HFFc6 (cell line): ENCODE data around the gene MLPH. TPM values are rescaled to one million over a fixed set of nuclear protein-coding genes. Genes with fewer than 3 reads are reported as not detected.

Experiments
- DNase-seq: peaks from one replicate; pipeline ENCODE4 v3.0.0-alpha.2; 2018
- H3K27ac Mint-ChIP-seq: 2 replicates; pipeline ENCODE4 v1.8.0; 2020; ENCODE audit warnings: mild to moderate bottlenecking, mixed read lengths
- H3K27me3 Mint-ChIP-seq: 2 replicates; pipeline ENCODE4 v1.8.0; 2021; ENCODE audit warnings: mild to moderate bottlenecking, moderate library complexity, mixed read lengths; ENCODE audit not compliant: insufficient read depth
- H3K36me3 Mint-ChIP-seq: 2 replicates; pipeline ENCODE4 v1.8.0; 2021; ENCODE audit warnings: low read depth, mixed read lengths
- H3K4me1 Mint-ChIP-seq: 2 replicates; pipeline ENCODE4 v1.8.0; 2020; ENCODE audit warnings: low read depth, mixed read lengths
- H3K4me3 Mint-ChIP-seq: 2 replicates; pipeline ENCODE4 v1.8.0; 2020; ENCODE audit warnings: mild to moderate bottlenecking, moderate library complexity, mixed read lengths
- H3K9me3 Mint-ChIP-seq: 2 replicates; pipeline ENCODE4 v1.8.0; 2020; ENCODE audit warnings: mild to moderate bottlenecking, mixed read lengths
- CTCF ChIP-seq: fragments of 200-600 bp; sonication (generic); IDR thresholded peaks from 2 replicates; pipeline ENCODE4 v1.5.0; 2021; ENCODE audit warnings: antibody characterized with exemption, mild to moderate bottlenecking
- total RNA-seq, 6 experiments: library from RNA; stranded (reverse); fragmentation: NEBNext Ultra II Directional; extraction: Animal tissue kit (Norgen Biotek cat#: 25700); gene quantifications; 2 replicates in 1 of 6; 3 replicates in 5 of 6; pipeline ENCODE4 v1.2.3, GENCODE V29; 2021

MLPH gene
- total RNA-seq, 6 experiments from 2014 or later = 32.0 to 44.1 (median 41.0) TPM

- Mint-ChIP-seq H3K27ac (peak overlapping the region; percentile 41), H3K4me3 (no peak overlapping the region; the same call in none of the 2 replicates), H3K27me3 (no peaks in the 10 kb centered on the region; the same call in 1 of the 2 replicates), H3K4me1 (peaks cover 49% of the 10 kb centered on the region), H3K9me3 (peaks cover 36% of the 10 kb centered on the region), H3K36me3 (peaks cover 57% of the 10 kb centered on the region)
- DNase-seq = peak; percentile 45
- no peak for TF ChIP-seq CTCF
Observed at GRCh38 chr2:237488901-237489860, 2.1 kb downstream of the MLPH start.

GRCh38 chr2:237490009-237490711, 3.1 kb downstream of the MLPH start:
- peaks cover 67% of the 10 kb centered on the region for H3K36me3 Mint-ChIP-seq
- peaks cover 36% of the 10 kb centered on the region for H3K9me3 Mint-ChIP-seq
- no peaks in the 10 kb centered on the region; the same call in 1 of the 2 replicates for H3K27me3 Mint-ChIP-seq
- peaks cover 43% of the 10 kb centered on the region for H3K4me1 Mint-ChIP-seq
- no peak for TF ChIP-seq CTCF
- no peak for DNase-seq
- H3K4me3 Mint-ChIP-seq = no peak overlapping the region; the same call in 1 of the 2 replicates
- H3K27ac Mint-ChIP-seq = peak overlapping the region; percentile 41; the same call in 1 of the 2 replicates

GRCh38 chr2:237490795-237491194, 3.7 kb downstream of the MLPH start:
- Mint-ChIP-seq H3K4me1 (peaks cover 37% of the 10 kb centered on the region), H3K36me3 (peaks cover 72% of the 10 kb centered on the region), H3K27ac (no peak overlapping the region), H3K9me3 (peaks cover 36% of the 10 kb centered on the region), H3K4me3 (no peak overlapping the region), H3K27me3 (no peaks in the 10 kb centered on the region; the same call in 1 of the 2 replicates)
- no peak for TF ChIP-seq CTCF
- no peak for DNase-seq

GRCh38 chr2:237491515-237492118, 4.6 kb downstream of the MLPH start:
- Mint-ChIP-seq H3K4me3 (no peak overlapping the region), H3K36me3 (peaks cover 80% of the 10 kb centered on the region), H3K9me3 (peaks cover 36% of the 10 kb centered on the region), H3K27me3 (no peaks in the 10 kb centered on the region; the same call in 1 of the 2 replicates), H3K4me1 (peaks cover 39% of the 10 kb centered on the region), H3K27ac (no peak overlapping the region)
- no peak for DNase-seq
- no peak for TF ChIP-seq CTCF

- no peak overlapping the region for H3K4me3 Mint-ChIP-seq
Observed at GRCh38 chr2:237492137-237492890, 5.3 kb downstream of the MLPH start.

More at GRCh38 chr2:237492137-237492890, 5.3 kb downstream of the MLPH start:
- no peak for DNase-seq
- Mint-ChIP-seq H3K4me1 (peaks cover 46% of the 10 kb centered on the region), H3K36me3 (peaks cover 84% of the 10 kb centered on the region), H3K27me3 (no peaks in the 10 kb centered on the region; the same call in 1 of the 2 replicates), H3K27ac (no peak overlapping the region), H3K9me3 (peaks cover 36% of the 10 kb centered on the region)
- TF ChIP-seq CTCF = no peak
